Suppressor macrophage (primary cell): ENCODE data around the gene SSC5D.
"Not testable (repeated sequence)": the region's sequence is repeated elsewhere in the genome, so short reads cannot be mapped to it uniquely, and the experiment has no call there.

Source experiments
- DNase-seq, 4 experiments: peaks; one replicate each; pipeline ENCODE4 v3.0.0-alpha.2; 2020 to 2022

SSC5D gene

GRCh38 chr19:55508120-55508519 is 19.9 kb downstream of the SSC5D start:
- no peak for DNase-seq

GRCh38 chr19:55516878-55517620 is 28.8 kb downstream of the SSC5D start:
- DNase-seq = peak; percentile 96 to 98 (median 98)

- peak; percentile 20 to 76 (median 38) for DNase-seq
These were observed 31.4 kb downstream of the SSC5D start for GRCh38 chr19:55519451-55520311.

- DNase-seq = no peak
These were observed 32.6 kb downstream of the SSC5D start for GRCh38 chr19:55520691-55521292.

GRCh38 chr19:55525289-55526101 is 37.3 kb downstream of the SSC5D start:
- no peak for DNase-seq

GRCh38 chr19:55526216-55527196 is 38.3 kb downstream of the SSC5D start:
- DNase-seq = peak; percentile 24 to 73 (median 54)

- DNase-seq = no peak
These were observed 39.2 kb downstream of the SSC5D start for GRCh38 chr19:55527197-55528029.

GRCh38 chr19:55528030-55528803 is 40.0 kb downstream of the SSC5D start:
- DNase-seq = no peak

- DNase-seq = no peak
These were observed 41.5 kb downstream of the SSC5D start for GRCh38 chr19:55529636-55530234.

GRCh38 chr19:55530996-55531395 is 42.8 kb downstream of the SSC5D start:
- DNase-seq = no peak

- not testable (repeated sequence) for DNase-seq
These were observed 46.0 kb downstream of the SSC5D start for GRCh38 chr19:55534280-55534679.

GRCh38 chr19:55535173-55535964 is 47.1 kb downstream of the SSC5D start:
- peak; percentile 48 to 72 (median 70) for DNase-seq

GRCh38 chr19:55535965-55536350 is 47.7 kb downstream of the SSC5D start:
- DNase-seq = no peak

GRCh38 chr19:55536366-55536765 is 48.1 kb downstream of the SSC5D start:
- no peak for DNase-seq

GRCh38 chr19:55536951-55537740 is 48.9 kb downstream of the SSC5D start, which contains the start of gene SBK2:
Gene SBK2, minus strand, starts transcription at chr19:55537133. Its CDS starts 839 bp downstream, at chr19:55536294.
- no peak for DNase-seq

- DNase-seq = no peak
These were observed 49.5 kb downstream of the SSC5D start for GRCh38 chr19:55537741-55538111.

GRCh38 chr19:55538132-55538531 is 49.9 kb downstream of the SSC5D start:
- DNase-seq = no peak
